K562 (cell line): ENCODE measurements around the gene PRM2. TPM values are rescaled to one million over a fixed set of nuclear protein-coding genes. Genes with fewer than 3 reads are reported as not detected.
A peak's percentile ranks its signal among the peaks of the same experiment; 100 is the strongest.

Experiments
- ATAC-seq: fragments of 200-7000 bp; cut with Tn5 transposase; 3 replicates; pipeline ENCODE4 v1.9.1; 2020; ENCODE audit warnings: moderate library complexity
- BruUV-seq: library from RNA; stranded (reverse); fragments of 400-500 nt; replicated peaks from 2 replicates; lab custom pipeline; 2021; lab: Mats Ljungman, UMichigan
- CTCF ChIA-PET: fragments of 300-600 bp; formaldehyde crosslinking; extraction: SDS; loops from one replicate; lab custom pipeline; 2021; ENCODE audit warnings: low intra/inter-chr PET ratio; lab: Yijun Ruan, JAX
- POLR2A ChIA-PET: fragments of 300-600, 350-650 bp; sonication (Branson Sonifier 250); formaldehyde crosslinking; extraction: SDS; loops from one replicate; lab custom pipeline; 2021; ENCODE audit warnings: antibody characterized with exemption, inconsistent platforms; lab: Yijun Ruan, JAX
- DNase-seq, 4 experiments: peaks; one replicate each; pipeline versions ENCODE4 v3.0.0 to v3.0.0-alpha.2; 2011 to 2018; ENCODE audit warnings: low spot score in 3 of 4, mixed read lengths in 3 of 4; ENCODE audit errors: extremely low read depth in 1 of 4
- FAIRE-seq: peaks from 2 replicates; lab custom pipeline; 2011; peaks lifted over from hg19 to GRCh38; lab: Jason Lieb, UNC
- H2AFZ ChIP-seq: 2 replicates; pipeline ENCODE4 v1.6.0; 2011; ENCODE audit warnings: low read depth, low read length, control low read depth, inconsistent platforms
- H3K27ac ChIP-seq: fragments of 200-600 bp; 3 replicates; pipeline ENCODE4 v1.8.0; 2011; ENCODE audit warnings: low read depth, mild to moderate bottlenecking, control low read depth, inconsistent platforms, low read length, moderate library complexity, mixed read lengths; ENCODE audit errors: extremely low read depth
- H3K27me3 ChIP-seq, 2 experiments: fragments of 300-600 bp in 1 of 2; 2 replicates in 1 of 2; 3 replicates in 1 of 2; pipeline versions ENCODE4 v1.6.0 to v1.8.0; 2011; ENCODE audit warnings: inconsistent platforms in 2 of 2, low read length in 2 of 2, mild to moderate bottlenecking in 1 of 2, mixed read lengths in 1 of 2, moderate library complexity in 1 of 2; ENCODE audit not compliant: control insufficient read depth in 2 of 2, insufficient read depth in 2 of 2
- H3K36me3 ChIP-seq: fragments of 300-600 bp; 3 replicates; pipeline ENCODE4 v1.8.0; 2011; ENCODE audit warnings: mild to moderate bottlenecking, low read length, inconsistent platforms; ENCODE audit not compliant: control insufficient read depth, insufficient read depth
- H3K4me1 ChIP-seq, 2 experiments: fragments of 200-600 bp in 1 of 2; replicated peaks in 1 of 2; 2 replicates in 1 of 2; 3 replicates in 1 of 2; pipeline versions ENCODE4 v1.5.1 to v1.8.0; 2011; ENCODE audit warnings: inconsistent platforms in 2 of 2, low read length in 2 of 2, mild to moderate bottlenecking in 1 of 2, mixed read lengths in 1 of 2, moderate library complexity in 1 of 2; ENCODE audit not compliant: control insufficient read depth in 2 of 2, insufficient read depth in 2 of 2
- H3K4me2 ChIP-seq: 2 replicates; pipeline ENCODE4 v1.6.1; 2011; ENCODE audit warnings: low read length, control low read depth, inconsistent platforms, mixed read lengths; ENCODE audit not compliant: insufficient read depth
- H3K4me3 ChIP-seq: fragments of 200-600 bp; sonication (generic), shearing (Covaris generic); 2 replicates; pipeline ENCODE4 v1.5.1; 2016; ENCODE audit warnings: control low read depth, inconsistent platforms
- H3K79me2 ChIP-seq: fragments of 200-600 bp; 3 replicates; pipeline ENCODE4 v1.8.0; 2011; ENCODE audit warnings: low read length, inconsistent platforms; ENCODE audit not compliant: control insufficient read depth, insufficient read depth
- H3K9ac ChIP-seq, 2 experiments: 2 replicates each; pipeline versions ENCODE4 v1.6.0 to v1.6.1; 2011; ENCODE audit warnings: low read depth in 2 of 2, low read length in 2 of 2, control low read depth in 1 of 2, inconsistent platforms in 1 of 2, mild to moderate bottlenecking in 1 of 2, mixed read lengths in 1 of 2; ENCODE audit not compliant: insufficient read depth in 1 of 2
- H3K9me1 ChIP-seq: one replicate; pipeline ENCODE4 v1.6.0; 2011; ENCODE audit warnings: inconsistent platforms, mild to moderate bottlenecking, low read length, moderate library complexity; ENCODE audit not compliant: control insufficient read depth, insufficient read depth
- H3K9me3 ChIP-seq: replicated peaks from 2 replicates; pipeline ENCODE4 v1.5.1; 2011; ENCODE audit warnings: low read depth, low read length, inconsistent platforms; ENCODE audit not compliant: control insufficient read depth, insufficient read depth
- H4K20me1 ChIP-seq: replicated peaks from 2 replicates; pipeline ENCODE4 v1.6.1; 2011; ENCODE audit warnings: low read length, inconsistent platforms, mixed read lengths; ENCODE audit not compliant: control insufficient read depth, insufficient read depth
- BCOR ChIP-seq: fragments of 450-650 bp; IDR thresholded peaks from 2 replicates; pipeline ENCODE4 v1.6.1; 2016
- HDAC1 ChIP-seq, 2 experiments: fragments of 450-650 bp; IDR thresholded peaks; 2 replicates each; pipeline ENCODE4 v1.6.1; 2016 to 2017; ENCODE audit warnings: inconsistent platforms in 1 of 2, mild to moderate bottlenecking in 1 of 2, moderate library complexity in 1 of 2
- SRSF9 ChIP-seq: fragments of 200-400 bp; formaldehyde crosslinking; IDR thresholded peaks from 2 replicates; pipeline ENCODE4 v1.6.1; 2017; ENCODE audit warnings: low read depth, low read length, borderline replicate concordance
- ZNF76 ChIP-seq: fragments of 250-450 bp; sonication (Bioruptor Pico); IDR thresholded peaks from 2 replicates; pipeline ENCODE4 v1.4.0; 2020; ENCODE audit warnings: mild to moderate bottlenecking, moderate library complexity, borderline replicate concordance
- WGBS: fragments of 100-300 bp; shearing (Covaris generic); methylation state at CpG from one replicate; pipeline ENCODE4 v1.1.6; 2016; ENCODE audit warnings: low coverage, mixed read lengths; ENCODE audit not compliant: insufficient coverage; ENCODE audit errors: missing lambda C conversion rate; 5-methylcytosine and 5-hydroxymethylcytosine counted together
- in situ Hi-C: fragments of 300-500 bp; cut with MboI; formaldehyde crosslinking; loops from 4 replicates; pipeline ENCODE4 v1.15.0; 2018; ENCODE audit warnings: inconsistent platforms, mixed read lengths
- intact Hi-C: fragments of 100-400 bp; cut with micrococcal nuclease; formaldehyde crosslinking; loops from 2 replicates; pipeline ENCODE4 v1.14.2; 2022
- polyA plus RNA-seq, 8 experiments: library from polyadenylated mRNA; depleted of rRNA in 4 of 8; stranded (reverse) in 5 of 8; unstranded in 3 of 8; fragments of >200 nt; fragmentation: Nextera tagmentation in 2 of 8; fragmentation: Illumina TruSeq in 1 of 8; extraction: Ambion mirVana in 2 of 8; extraction: Trizol in 1 of 8; gene quantifications; 2 replicates each; pipeline versions ENCODE4 v1.2.1 to v1.2.3, GENCODE V29; 2011 to 2014; ENCODE audit warnings: inconsistent platforms in 1 of 8, missing spikeins in 1 of 8
- total RNA-seq, 7 experiments: library from RNA; depleted of rRNA in 6 of 7; stranded (reverse); fragments of >200 nt in 6 of 7; fragmentation: Illumina TruSeq in 2 of 7; extraction: Trizol in 2 of 7; gene quantifications; 2 replicates each; pipeline versions ENCODE4 v1.2.1 to v1.2.3, GENCODE V29; 2011 to 2021; ENCODE audit warnings: low replicate concordance in 1 of 7
- TF ChIP-seq, protein P1 (sequence below): IDR thresholded peaks from 2 replicates; pipeline ENCODE4 v1.6.1; 2016; ENCODE audit warnings: missing genetic modification characterization, missing compliant biosample characterization

Gene PRM2
- total and polyA plus RNA-seq, 9 of the 15 experiments (the other 6 are each of a cell fraction or from before 2014, with no cell fraction given) = not detected

DNA sequence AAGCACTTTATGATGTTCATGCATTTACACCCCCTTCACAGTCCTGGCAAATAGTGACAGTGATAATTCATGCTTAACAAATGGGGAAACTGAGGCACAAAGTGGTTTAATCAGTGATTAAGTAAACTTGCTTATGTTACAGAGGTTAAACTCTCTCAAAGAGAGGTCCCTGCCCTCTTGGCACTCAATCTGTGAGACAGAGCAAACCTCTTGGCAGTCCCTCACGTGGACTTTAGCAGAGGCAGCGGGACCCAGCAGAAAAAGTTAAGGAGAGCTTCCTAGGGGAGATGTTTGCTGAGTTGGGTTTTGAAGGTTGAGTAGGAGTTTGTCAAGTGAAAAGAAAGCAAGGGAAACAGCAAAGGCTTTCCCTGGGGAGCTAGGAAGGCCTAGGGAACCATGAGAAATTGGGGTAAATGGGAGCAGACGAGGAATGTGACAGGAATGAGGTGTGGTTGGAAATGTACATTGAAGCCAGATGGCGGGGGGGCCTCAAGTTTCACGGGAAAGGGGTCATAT is 31.0 kb downstream of the PRM2 start:
- ChIA-PET POLR2A (interaction anchor here (0.6 to 2.6 kb wide), 2 partner anchors 10 to 151 kb away, joined by 3 to 17 read pairs; no protein-coding TSS in a partner anchor), CTCF (no interaction called here)
- no peak for ATAC-seq
- no peak for FAIRE-seq
- DNase-seq = no peak
- H2AFZ ChIP-seq = no peak overlapping the region
- peak overlapping the region in 1 of 2 experiments; percentile 17; a peak in 1 of 4 replicates for H3K9ac ChIP-seq
- H3K9me3 ChIP-seq = no peaks in the 10 kb centered on the region
- H3K9me1 ChIP-seq = no peaks in the 10 kb centered on the region
- no TSS peak for BruUV-seq
- H3K27me3 ChIP-seq = no peaks in the 10 kb centered on the region
- WGBS = 80% methylated on average over 5 of the region's 5 CpGs
- in situ Hi-C loops (no loop called here), intact Hi-C loops (no loop called here)
- peaks cover 16 to 21% of the 10 kb centered on the region in 2 experiments for H3K4me1 ChIP-seq
- no peaks in the 10 kb centered on the region for H3K79me2 ChIP-seq
- no peak for TF ChIP-seq ZNF76
- TF ChIP-seq SRSF9 = no peak
- TF ChIP-seq, protein P1, sequence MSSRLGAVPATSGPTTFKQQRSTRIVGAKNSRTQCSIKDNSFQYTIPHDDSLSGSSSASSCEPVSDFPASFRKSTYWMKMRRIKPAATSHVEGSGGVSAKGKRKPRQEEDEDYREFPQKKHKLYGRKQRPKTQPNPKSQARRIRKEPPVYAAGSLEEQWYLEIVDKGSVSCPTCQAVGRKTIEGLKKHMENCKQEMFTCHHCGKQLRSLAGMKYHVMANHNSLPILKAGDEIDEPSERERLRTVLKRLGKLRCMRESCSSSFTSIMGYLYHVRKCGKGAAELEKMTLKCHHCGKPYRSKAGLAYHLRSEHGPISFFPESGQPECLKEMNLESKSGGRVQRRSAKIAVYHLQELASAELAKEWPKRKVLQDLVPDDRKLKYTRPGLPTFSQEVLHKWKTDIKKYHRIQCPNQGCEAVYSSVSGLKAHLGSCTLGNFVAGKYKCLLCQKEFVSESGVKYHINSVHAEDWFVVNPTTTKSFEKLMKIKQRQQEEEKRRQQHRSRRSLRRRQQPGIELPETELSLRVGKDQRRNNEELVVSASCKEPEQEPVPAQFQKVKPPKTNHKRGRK (tag) = no peak
- no peak for TF ChIP-seq HDAC1 (IDR thresholded peaks at IDR 0.05)
- TF ChIP-seq BCOR = 0 out of 2 replicates have a peak, but pooled peaks have one; percentile 39
- no peak overlapping the region for H3K4me3 ChIP-seq
- H3K27ac ChIP-seq = no peak overlapping the region
- no peaks in the 10 kb centered on the region; the same call in 1 of the 2 replicates for H4K20me1 ChIP-seq
- no peak overlapping the region for H3K4me2 ChIP-seq
- H3K36me3 ChIP-seq = no peaks in the 10 kb centered on the region
